ENCODE measurements around the gene BLVRB. TPM values are rescaled to one million over a fixed set of nuclear protein-coding genes. Genes with fewer than 3 reads are reported as not detected.
A peak's percentile ranks its signal among the peaks of the same experiment; 100 is the strongest.

The BLVRB gene
- total RNA-seq, 1 donor from 2014 or later, result 141 TPM

- no peak for DNase-seq (ENCODE audit: low spot score)
Measured at GRCh38 chr19:40424637-40425449, 40.7 kb downstream of the BLVRB start.

DNA sequence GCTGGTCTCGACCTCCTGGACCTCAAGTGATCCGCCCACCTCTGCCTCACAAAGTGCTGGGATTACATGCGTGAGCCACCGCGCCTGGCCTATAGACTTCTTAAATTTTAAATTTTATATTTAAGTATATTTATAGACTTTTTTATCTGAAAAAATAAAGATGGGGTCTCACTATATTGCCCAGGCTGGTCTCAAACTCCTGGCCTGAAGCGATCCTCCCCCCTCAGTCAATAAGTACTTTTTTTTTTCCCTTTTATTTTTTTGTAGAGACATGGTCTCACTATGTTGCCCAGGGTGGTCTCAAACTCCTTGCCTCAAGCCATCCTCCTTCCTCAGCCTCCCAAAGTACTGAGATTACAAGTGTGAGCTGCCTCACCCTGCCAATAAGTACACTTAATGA is 41.6 kb downstream of the BLVRB start:
- no peak for DNase-seq (ENCODE audit: low spot score)

GRCh38 chr19:40422748-40423566 is 42.6 kb downstream of the BLVRB start:
- no peak for DNase-seq (ENCODE audit: low spot score)

DNA sequence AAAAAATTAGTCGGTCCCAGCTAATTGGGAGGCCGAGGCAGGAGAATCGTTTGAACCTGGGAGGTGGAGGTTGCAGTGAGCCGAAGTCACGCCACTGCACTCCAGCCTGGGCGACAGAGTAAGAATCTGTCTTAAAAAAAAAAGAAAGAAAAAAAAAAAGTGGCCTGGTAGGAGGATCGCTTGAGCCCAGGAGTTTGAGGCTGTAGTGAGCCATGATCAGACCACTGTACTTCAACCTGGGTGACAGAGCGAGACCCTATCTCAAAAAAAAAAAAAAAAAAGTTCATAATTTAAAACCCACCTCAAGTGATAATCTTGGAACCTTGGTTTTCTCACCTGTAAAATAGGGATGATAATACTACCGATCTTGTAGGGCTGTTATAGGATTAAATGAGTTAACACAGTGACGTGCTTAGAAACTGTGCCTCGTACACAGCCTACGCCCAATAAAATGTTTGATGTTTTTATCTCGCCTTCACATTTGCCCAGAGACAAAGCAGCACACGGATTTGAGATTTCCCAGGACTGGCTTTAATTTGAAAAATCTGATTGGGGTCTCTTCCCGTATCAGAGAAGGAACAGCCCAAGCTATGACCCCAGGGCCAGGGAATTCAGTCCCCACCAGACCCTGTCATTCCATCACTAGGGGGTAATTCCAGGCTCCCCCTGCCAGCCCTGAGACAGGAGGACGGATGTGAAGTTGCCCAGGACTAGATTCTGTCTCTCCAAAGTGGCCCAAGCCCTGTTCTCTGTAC is 43.4 kb downstream of the BLVRB start:
- DNase-seq (ENCODE audit: low spot score), result no peak

DNA sequence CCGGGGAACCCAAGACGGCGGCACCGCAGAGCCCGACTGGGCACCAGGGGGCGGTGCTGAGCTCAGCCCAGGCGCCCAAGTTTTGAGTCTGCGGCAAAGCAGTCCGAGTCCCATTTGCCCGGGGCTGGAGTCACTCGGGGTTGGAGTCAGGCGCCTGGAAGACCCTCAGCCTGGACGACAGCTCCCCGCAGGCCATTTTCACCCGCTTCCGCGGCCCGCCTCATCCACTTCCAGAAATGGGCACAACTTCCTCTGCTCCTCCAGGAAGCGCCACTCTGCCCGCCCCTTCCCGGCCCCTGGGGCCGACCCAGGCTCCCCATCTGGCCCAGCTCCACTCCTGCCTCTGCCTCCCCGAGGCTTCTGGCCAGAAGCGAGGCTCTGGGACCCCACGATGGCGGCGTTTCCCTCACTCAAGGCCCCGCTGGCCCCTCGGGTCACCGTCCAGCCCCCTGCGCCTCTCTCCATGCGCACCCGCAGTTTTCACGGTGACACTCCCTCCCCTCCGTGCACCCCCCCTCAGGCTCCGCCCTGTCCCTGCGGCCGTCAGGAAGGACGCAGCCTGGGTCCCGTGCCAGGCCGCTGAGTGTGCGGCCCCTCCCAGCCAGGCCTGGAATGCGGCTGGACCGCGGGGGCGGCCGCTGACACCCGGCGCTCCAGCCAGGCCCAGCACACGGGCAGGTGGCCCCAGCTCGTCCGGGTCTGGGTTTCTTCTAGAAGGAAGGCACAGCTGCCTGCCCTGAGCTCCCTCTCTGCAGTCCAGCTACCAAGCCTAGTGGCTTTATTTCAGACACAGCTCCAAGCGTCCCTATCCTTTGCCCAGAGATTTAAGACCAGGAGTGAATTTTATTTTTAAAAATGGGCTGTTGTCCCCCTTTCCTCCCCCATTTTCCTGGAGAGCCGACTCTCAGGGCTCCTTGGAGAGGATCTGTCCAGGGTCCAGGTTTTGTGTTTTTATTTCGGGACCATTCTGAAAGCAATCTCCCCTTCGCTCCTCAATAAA is 44.5 kb downstream of the BLVRB start:
- DNase-seq (ENCODE audit: low spot score), result peak; percentile 98

- DNase-seq (ENCODE audit: low spot score), result no peak
Measured at GRCh38 chr19:40420451-40420765, 45.1 kb downstream of the BLVRB start.

- DNase-seq (ENCODE audit: low spot score), result no peak
Measured at GRCh38 chr19:40419780-40420179, 45.8 kb downstream of the BLVRB start.

GRCh38 chr19:40419066-40419612 is 46.4 kb downstream of the BLVRB start:
- no peak for DNase-seq (ENCODE audit: low spot score)

DNA sequence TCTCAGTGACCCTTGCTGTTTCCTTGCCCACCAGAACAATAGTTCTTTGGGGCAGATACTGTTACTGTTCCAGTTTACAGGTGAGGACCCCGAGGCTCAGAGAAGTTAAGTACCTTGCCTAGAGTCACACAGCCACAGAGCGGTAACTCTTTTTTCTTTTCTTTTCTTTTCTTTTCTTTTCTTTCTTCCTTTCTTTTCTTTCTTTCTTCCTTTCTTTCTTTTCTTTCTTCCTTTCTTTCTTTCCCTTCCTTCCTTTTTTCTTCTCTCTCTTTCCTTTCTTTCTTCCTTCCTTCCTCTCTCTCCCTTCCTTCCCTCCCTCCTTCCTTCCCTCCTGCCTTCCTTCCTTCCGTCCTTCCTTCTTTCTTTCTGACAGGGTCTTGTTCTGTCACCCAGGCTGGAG is 47.5 kb downstream of the BLVRB start:
- no peak for DNase-seq (ENCODE audit: low spot score)

GRCh38 chr19:40417643-40417981 is 47.9 kb downstream of the BLVRB start:
- DNase-seq (ENCODE audit: low spot score), result no peak

GRCh38 chr19:40416918-40417642 is 48.5 kb downstream of the BLVRB start:
- no peak for DNase-seq (ENCODE audit: low spot score)

- DNase-seq (ENCODE audit: low spot score), result no peak
Measured at GRCh38 chr19:40415768-40416167, 49.8 kb downstream of the BLVRB start.

- DNase-seq (ENCODE audit: low spot score), result no peak
Measured at GRCh38 chr19:40414542-40415535, 50.7 kb downstream of the BLVRB start.

- DNase-seq (ENCODE audit: low spot score), result no peak
Measured at GRCh38 chr19:40413291-40413845, 52.2 kb downstream of the BLVRB start, which contains the start of gene PRX. TSS of gene PRX (minus strand) at chr19:40413378. CDS start at chr19:40407932, 5,446 bp downstream.

- DNase-seq (ENCODE audit: low spot score), result no peak
Measured at GRCh38 chr19:40412866-40413265, 52.7 kb downstream of the BLVRB start.

DNA sequence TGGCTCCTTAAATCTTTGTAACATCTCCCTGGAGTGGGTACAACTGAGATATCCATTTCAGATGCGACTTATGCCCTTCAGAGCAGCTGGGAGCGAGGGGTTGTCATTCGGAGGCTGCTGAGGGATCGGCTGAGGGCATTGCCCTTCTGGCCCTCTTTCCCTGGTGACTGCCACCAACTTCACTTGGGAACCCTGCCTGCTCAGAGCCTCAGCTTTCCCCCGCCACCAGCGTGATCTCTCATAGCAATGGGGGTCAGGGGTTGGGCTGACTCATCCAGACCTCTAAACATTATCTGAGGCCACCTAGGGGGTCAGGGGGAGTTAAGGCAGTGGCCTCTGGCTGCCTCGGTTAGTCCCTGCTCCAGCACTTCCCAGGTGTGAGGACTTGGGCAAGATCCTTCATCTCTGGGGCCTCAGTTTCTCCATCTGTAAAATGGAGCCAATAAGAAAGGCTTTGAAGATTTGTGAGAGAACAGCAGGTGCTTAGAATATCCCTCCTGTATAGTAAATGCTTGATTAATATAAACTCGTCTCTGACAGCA is 53.5 kb downstream of the BLVRB start:
- DNase-seq (ENCODE audit: low spot score), result no peak

DNA sequence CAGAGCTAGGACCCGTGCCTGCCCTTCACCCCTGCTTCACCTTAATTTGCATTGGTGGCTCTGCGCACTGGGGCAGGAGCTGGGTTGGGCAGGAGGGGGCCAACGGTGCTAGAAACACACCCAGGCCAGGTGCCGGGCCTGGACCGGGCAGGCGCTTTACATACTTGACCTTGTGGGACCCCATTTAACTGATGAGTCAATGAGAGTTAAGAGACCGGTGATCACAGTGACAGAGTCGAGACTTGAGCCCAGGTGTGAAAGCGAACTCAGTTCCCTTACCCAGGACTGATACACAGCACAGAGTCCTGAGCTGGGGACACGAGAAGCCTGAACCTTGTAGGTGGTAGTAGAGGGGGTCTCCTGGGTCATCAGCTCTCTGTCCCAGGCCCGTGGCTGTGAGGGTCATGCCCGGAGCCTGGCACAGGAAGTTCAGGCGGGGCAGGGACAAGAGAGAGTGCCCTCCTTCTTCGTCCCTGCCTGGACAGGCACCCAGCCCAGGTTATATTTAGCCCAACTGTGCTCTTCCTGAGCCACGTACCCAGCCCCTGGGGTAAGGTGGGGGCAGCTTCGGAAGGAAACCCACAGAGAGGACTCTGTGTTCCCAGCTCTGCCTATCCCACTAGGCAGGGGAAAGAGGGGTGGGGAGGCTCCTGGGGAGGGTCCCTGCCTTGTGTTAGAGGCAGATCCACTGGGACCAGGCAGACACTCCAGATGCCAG is 54.3 kb downstream of the BLVRB start:
- DNase-seq (ENCODE audit: low spot score), result no peak

Measured in mesenteric fat pad (tissue), 1 donor.